Sigmoid colon (tissue), 4 donors: ENCODE measurements around the gene C5AR2.

Source experiments
- CTCF ChIP-seq, 4 experiments: fragments of 450-650 bp in 3 of 4; fragments of 200-600 bp in 1 of 4; IDR thresholded peaks; one replicate each; pipeline ENCODE4 v1.5.1; 2016 to 2019; ENCODE audit warnings: antibody characterized with exemption in 4 of 4, mild to moderate bottlenecking in 3 of 4, moderate library complexity in 2 of 4
- POLR2A ChIP-seq, 2 donors: fragments of 450-650 bp; IDR thresholded peaks; one replicate each; pipeline ENCODE4 v1.6.1; 2016; ENCODE audit warnings: antibody characterized with exemption in 2 of 2, mild to moderate bottlenecking in 2 of 2, moderate library complexity in 2 of 2
- POLR2AphosphoS5 ChIP-seq, 4 donors: sonication (generic); formaldehyde crosslinking; IDR thresholded peaks; one replicate each; pipeline ENCODE4 v1.6.1; 2017; ENCODE audit warnings: antibody characterized with exemption in 4 of 4

GRCh38 chr19:47302249-47302648, 29.7 kb upstream of the C5AR2 start:
- TF ChIP-seq POLR2AphosphoS5 (IDR thresholded peaks at IDR 0.05) (no peak), CTCF (IDR thresholded peaks at IDR 0.05) (no peak), POLR2A (IDR thresholded peaks at IDR 0.05) (no peak)
